NCI-H524 treated with DMSO at 0.1 percent for 48 hours (cell line): ENCODE measurements around the gene AIF1L.

Source experiments
- DNase-seq: peaks from one replicate; lab custom pipeline; 2025; lab: John Stamatoyannopoulos, UW

AIF1L gene

GRCh38 chr9:131078427-131079366 lies 17.6 kb upstream of the AIF1L start:
- no peak for DNase-seq

- no peak for DNase-seq
These were observed 15.7 kb upstream of the AIF1L start for GRCh38 chr9:131080589-131080988.

- DNase-seq, result no peak
These were observed 14.5 kb upstream of the AIF1L start for GRCh38 chr9:131081868-131082267.

- no peak for DNase-seq
These were observed 13.4 kb upstream of the AIF1L start for GRCh38 chr9:131082774-131083512.

GRCh38 chr9:131084661-131085369 lies 11.5 kb upstream of the AIF1L start:
- DNase-seq, result no peak

- DNase-seq, result no peak
These were observed 10.8 kb upstream of the AIF1L start for GRCh38 chr9:131085370-131086122.

GRCh38 chr9:131087354-131087893 lies 8.9 kb upstream of the AIF1L start:
- no peak for DNase-seq

GRCh38 chr9:131090025-131090787 lies 6.1 kb upstream of the AIF1L start:
- no peak for DNase-seq

- no peak for DNase-seq
These were observed 4.9 kb upstream of the AIF1L start for GRCh38 chr9:131091352-131091992.

GRCh38 chr9:131092030-131092429 lies 4.3 kb upstream of the AIF1L start:
- no peak for DNase-seq

- no peak for DNase-seq
These were observed 3.5 kb upstream of the AIF1L start for GRCh38 chr9:131092548-131093440.

GRCh38 chr9:131094015-131094414 lies 2.3 kb upstream of the AIF1L start:
- no peak for DNase-seq

- DNase-seq, result no peak
These were observed 1.7 kb upstream of the AIF1L start for GRCh38 chr9:131094622-131095021.

GRCh38 chr9:131095666-131096268 lies 564 bp upstream of the AIF1L start:
- DNase-seq, result no peak

GRCh38 chr9:131097126-131097947 lies 1.0 kb downstream of the AIF1L start:
- no peak for DNase-seq

- no peak for DNase-seq
These were observed 1.6 kb downstream of the AIF1L start for GRCh38 chr9:131097948-131098278.

- DNase-seq, result no peak
These were observed 2.2 kb downstream of the AIF1L start for GRCh38 chr9:131098391-131099101.
